PC-3 (cell line): Measurements from ENCODE around the gene MDC1. TPM values are rescaled to one million over a fixed set of nuclear protein-coding genes. Genes with fewer than 3 reads are reported as not detected.

Experiments
- ATAC-seq: fragments of 200-7000 bp; cut with Tn5 transposase; 2 replicates; pipeline ENCODE4 v1.9.1; 2020; ENCODE audit warnings: mild to moderate bottlenecking, moderate library complexity
- BruUV-seq: library from RNA; stranded (reverse); fragments of 400-500 nt; replicated peaks from 2 replicates; lab custom pipeline; 2021; lab: Mats Ljungman, UMichigan
- CTCF ChIA-PET: fragments of 300-600 bp; sonication (Branson Sonifier 250); formaldehyde crosslinking; loops from one replicate; lab custom pipeline; 2022; ENCODE audit warnings: antibody characterized with exemption; lab: Charles Lee
- POLR2A ChIA-PET: fragments of 300-600 bp; sonication (Branson Sonifier 250); formaldehyde crosslinking; loops from one replicate; lab custom pipeline; 2022; ENCODE audit warnings: antibody characterized with exemption; ENCODE audit not compliant: unreplicated experiment; lab: Charles Lee
- DNase-seq: peaks from one replicate; pipeline ENCODE4 v3.0.0-alpha.2; 2015
- H2AFZ ChIP-seq: fragments of 300-600 bp; sonication (generic); 2 replicates; pipeline ENCODE4 v1.6.0; 2016; ENCODE audit warnings: antibody characterized with exemption, low read length
- H3F3A ChIP-seq: fragments of 300-600 bp; sonication (generic); one replicate; pipeline ENCODE4 v1.6.0; 2017; ENCODE audit warnings: antibody characterized with exemption, low read length, control low read depth, mild to moderate bottlenecking; ENCODE audit not compliant: unreplicated experiment
- H3K27ac ChIP-seq: fragments of 300-600 bp; sonication (generic); 2 replicates; pipeline ENCODE4 v1.5.1; 2016; ENCODE audit warnings: mild to moderate bottlenecking, low read length
- H3K27me3 ChIP-seq: fragments of 300-600 bp; sonication (generic); 2 replicates; pipeline ENCODE4 v1.6.1; 2016; ENCODE audit warnings: low read length, mixed read lengths
- H3K36me3 ChIP-seq: fragments of 300-600 bp; sonication (generic); 2 replicates; pipeline ENCODE4 v1.6.1; 2016; ENCODE audit warnings: low read depth, mixed run types, low read length, mixed read lengths
- H3K4me1 ChIP-seq: fragments of 300-600 bp; sonication (generic); 2 replicates; pipeline ENCODE4 v1.5.1; 2016; ENCODE audit warnings: low read length; ENCODE audit not compliant: insufficient read depth
- H3K4me2 ChIP-seq: fragments of 300-600 bp; sonication (generic); 2 replicates; pipeline ENCODE4 v1.6.0; 2016; ENCODE audit warnings: low read length
- H3K4me3 ChIP-seq: fragments of 300-600 bp; sonication (generic); 2 replicates; pipeline ENCODE4 v1.5.1; 2016; ENCODE audit warnings: mild to moderate bottlenecking, low read length, mixed read lengths
- H3K79me2 ChIP-seq: fragments of 300-600 bp; sonication (generic); 2 replicates; pipeline ENCODE4 v1.6.1; 2017; ENCODE audit warnings: low read length, mixed read lengths
- H3K9ac ChIP-seq: fragments of 300-600 bp; sonication (generic); 2 replicates; pipeline ENCODE4 v1.6.0; 2016; ENCODE audit warnings: mild to moderate bottlenecking, low read length
- H3K9me2 ChIP-seq: fragments of 300-600 bp; sonication (generic); replicated peaks from 2 replicates; pipeline ENCODE4 v1.6.1; 2016; ENCODE audit warnings: mixed run types, low read length, mixed read lengths
- H3K9me3 ChIP-seq: fragments of 300-600 bp; sonication (generic); 2 replicates; pipeline ENCODE4 v1.6.1; 2016; ENCODE audit warnings: low read length, mixed read lengths
- H4K20me1 ChIP-seq: fragments of 300-600 bp; sonication (generic); 2 replicates; pipeline ENCODE4 v1.6.1; 2016; ENCODE audit warnings: low read length, mixed read lengths
- CTCF ChIP-seq: fragments of 300-600 bp; sonication (generic); conservative IDR thresholded peaks from 2 replicates; pipeline ENCODE4 v1.5.1; 2017; ENCODE audit warnings: antibody characterized with exemption, low read depth, mild to moderate bottlenecking, low read length
- EZH2 ChIP-seq: fragments of 300-600 bp; sonication (generic); IDR thresholded peaks from one replicate; pipeline ENCODE4 v1.6.1; 2017; ENCODE audit warnings: antibody characterized with exemption, mild to moderate bottlenecking, low read length; ENCODE audit not compliant: unreplicated experiment
- EZH2phosphoT487 ChIP-seq: fragments of 300-600 bp; sonication (generic); IDR thresholded peaks from 2 replicates; pipeline ENCODE4 v1.6.1; 2018; ENCODE audit warnings: mild to moderate bottlenecking, antibody characterized with exemption, low read length, borderline replicate concordance
- intact Hi-C: fragments of 100-400 bp; cut with micrococcal nuclease; formaldehyde crosslinking; loops from 2 replicates; pipeline ENCODE4 v1.9.0; 2023
- total RNA-seq: library from RNA; depleted of rRNA; stranded (reverse); fragments of >200 nt; gene quantifications from 2 replicates; pipeline ENCODE4 v1.2.3, GENCODE V29; 2014

Gene MDC1
- total RNA-seq, 1 experiment from 2014 or later = 19.6 TPM

- H3K27ac ChIP-seq = peak overlapping the region; percentile 89
- H3K27me3 ChIP-seq = no peaks in the 10 kb centered on the region
- peak overlapping the region; percentile 97 for H3K4me3 ChIP-seq
- ATAC-seq = no peak
- BruUV-seq = TSS peak; percentile 4
- ChIA-PET POLR2A (interaction anchor here (0.6 kb wide), 1 partner anchor 130 kb away, joined by 7 read pairs; no protein-coding TSS in a partner anchor), CTCF (interaction anchor here (1.1 kb wide), 1 partner anchor 39 kb away, joined by 3 read pairs; no protein-coding TSS in a partner anchor)
- H3K36me3 ChIP-seq = peaks cover 10% of the 10 kb centered on the region
- H3F3A ChIP-seq = no peaks in the 10 kb centered on the region
- H3K79me2 ChIP-seq = peaks cover 93% of the 10 kb centered on the region
- no peak overlapping the region for H2AFZ ChIP-seq
- H3K4me2 ChIP-seq = peak overlapping the region; percentile 87
- H3K9ac ChIP-seq = peak overlapping the region; percentile 80
- peaks cover 67% of the 10 kb centered on the region for H3K4me1 ChIP-seq
- TF ChIP-seq CTCF = no peak
- H3K9me2 ChIP-seq = no peaks in the 10 kb centered on the region
- H4K20me1 ChIP-seq = no peaks in the 10 kb centered on the region
- no peaks in the 10 kb centered on the region for H3K9me3 ChIP-seq
- no peak for DNase-seq
- intact Hi-C loops = no loop called here
Observed at GRCh38 chr6:30683183-30683979, 33.7 kb downstream of the MDC1 start.

GRCh38 chr6:30682143-30683117, 34.7 kb downstream of the MDC1 start:
- CTCF ChIA-PET = interaction anchor here (1.1 kb wide), 1 partner anchor 40 kb away, joined by 3 read pairs; no protein-coding TSS in a partner anchor
- POLR2A ChIA-PET = no interaction called here
- Histone ChIP-seq H3K36me3 (peaks cover 10% of the 10 kb centered on the region), H3K4me1 (peaks cover 58% of the 10 kb centered on the region), H3K9me2 (no peaks in the 10 kb centered on the region), H3F3A (no peaks in the 10 kb centered on the region), H3K4me3 (peak overlapping the region; percentile 97), H3K27me3 (no peaks in the 10 kb centered on the region), H3K4me2 (peak overlapping the region; percentile 87), H2AFZ (no peak overlapping the region), H4K20me1 (no peaks in the 10 kb centered on the region), H3K9ac (peak overlapping the region; percentile 80), H3K79me2 (peaks cover 84% of the 10 kb centered on the region), H3K27ac (peak overlapping the region; percentile 89), H3K9me3 (no peaks in the 10 kb centered on the region)
- no TSS peak for BruUV-seq
- TF ChIP-seq EZH2phosphoT487 = no peak
- no peak for TF ChIP-seq EZH2
- no peak for TF ChIP-seq CTCF
- intact Hi-C loops = loop anchor here (1.0 kb wide), 1 partner anchor 40 kb away; no protein-coding TSS in a partner anchor
- peak; percentile 84 for DNase-seq
- peak; percentile 53 for ATAC-seq
